GM19238 (cell line): ENCODE results near the gene MTMR11.
"Not testable (repeated sequence)": the region's sequence is repeated elsewhere in the genome, so short reads cannot be mapped to it uniquely, and the experiment has no call there.

ENCODE experiments used
- DNase-seq: peaks from one replicate; pipeline ENCODE4 v3.0.0; 2011; ENCODE audit warnings: low spot score; ENCODE audit not compliant: insufficient read length

The MTMR11 gene

GRCh38 chr1:149936170-149936991, at the start of gene MTMR11:
Gene MTMR11, minus strand, starts transcription at chr1:149936879. Its CDS starts 232 bp downstream, at chr1:149936647.
- no peak for DNase-seq

GRCh38 chr1:149979972-149980540, 43.4 kb upstream of the MTMR11 start:
- no peak for DNase-seq

GRCh38 chr1:149979245-149979971, 42.7 kb upstream of the MTMR11 start:
- no peak for DNase-seq

- no peak for DNase-seq
Observed at GRCh38 chr1:149978547-149979023, 41.9 kb upstream of the MTMR11 start.

GRCh38 chr1:149977345-149977744, 40.7 kb upstream of the MTMR11 start:
- no peak for DNase-seq

- DNase-seq: no peak
Observed at GRCh38 chr1:149972547-149972946, 35.9 kb upstream of the MTMR11 start.

GRCh38 chr1:149967646-149968045, 31.0 kb upstream of the MTMR11 start:
- DNase-seq: no peak

GRCh38 chr1:149967041-149967440, 30.4 kb upstream of the MTMR11 start:
- DNase-seq: no peak

- DNase-seq: no peak
Observed at GRCh38 chr1:149966405-149966804, 29.7 kb upstream of the MTMR11 start.

GRCh38 chr1:149965440-149965839, 28.8 kb upstream of the MTMR11 start:
- no peak for DNase-seq

GRCh38 chr1:149963358-149963757, 26.7 kb upstream of the MTMR11 start:
- DNase-seq: no peak

- no peak for DNase-seq
Observed at GRCh38 chr1:149962736-149963135, 26.1 kb upstream of the MTMR11 start.

GRCh38 chr1:149962039-149962647, 25.5 kb upstream of the MTMR11 start:
- peak; percentile 39 for DNase-seq

- DNase-seq: not testable (repeated sequence)
Observed at GRCh38 chr1:149957548-149957947, 20.9 kb upstream of the MTMR11 start.

GRCh38 chr1:149949911-149950310, 13.2 kb upstream of the MTMR11 start:
- no peak for DNase-seq

- no peak for DNase-seq
Observed at GRCh38 chr1:149945206-149945605, 8.5 kb upstream of the MTMR11 start.

- DNase-seq: no peak
Observed at GRCh38 chr1:149942885-149943284, 6.2 kb upstream of the MTMR11 start.

- no peak for DNase-seq
Observed at GRCh38 chr1:149942207-149942606, 5.5 kb upstream of the MTMR11 start.

- no peak for DNase-seq
Observed at GRCh38 chr1:149940427-149940826, 3.7 kb upstream of the MTMR11 start.

- DNase-seq: not testable (repeated sequence)
Observed at GRCh38 chr1:149938668-149939003, 2.0 kb upstream of the MTMR11 start.

- DNase-seq: no peak
Observed at GRCh38 chr1:149937759-149938158, 1.1 kb upstream of the MTMR11 start.
